Small intestine (tissue), 7 donors: ENCODE measurements around the gene MCM10. TPM values are rescaled to one million over a fixed set of nuclear protein-coding genes. Genes with fewer than 3 reads are reported as not detected.
"Not testable (repeated sequence)": the region's sequence is repeated elsewhere in the genome, so short reads cannot be mapped to it uniquely, and the experiment has no call there.

Source experiments
- DNase-seq, 2 donors: peaks; one replicate each; pipeline versions ENCODE4 v3.0.0 to v3.0.0-alpha.2; 2013
- FAIRE-seq: peaks from 2 replicates; lab custom pipeline; 2012; peaks lifted over from hg19 to GRCh38; lab: Jason Lieb, UNC
- H3K27ac ChIP-seq, 3 donors: one replicate each; pipeline ENCODE4 v1.5.1; 2013; ENCODE audit warnings: low read length in 2 of 3, mild to moderate bottlenecking in 2 of 3, control low read depth in 1 of 3, inconsistent platforms in 1 of 3, low read depth in 1 of 3, moderate library complexity in 1 of 3
- H3K27me3 ChIP-seq, 3 donors: one replicate each; pipeline ENCODE4 v1.6.1; 2013; ENCODE audit warnings: low read length in 3 of 3, inconsistent platforms in 1 of 3; ENCODE audit not compliant: control insufficient read depth in 3 of 3, insufficient read depth in 3 of 3
- H3K36me3 ChIP-seq, 3 donors: one replicate each; pipeline ENCODE4 v1.6.1; 2013; ENCODE audit warnings: low read length in 3 of 3, inconsistent platforms in 1 of 3, low read depth in 1 of 3, mild to moderate bottlenecking in 1 of 3, moderate library complexity in 1 of 3; ENCODE audit not compliant: control insufficient read depth in 3 of 3, insufficient read depth in 2 of 3
- H3K4me1 ChIP-seq, 3 donors: one replicate each; pipeline ENCODE4 v1.6.1; 2013; ENCODE audit warnings: low read length in 2 of 3, inconsistent platforms in 1 of 3, low read depth in 1 of 3, mild to moderate bottlenecking in 1 of 3, moderate library complexity in 1 of 3; ENCODE audit not compliant: control insufficient read depth in 3 of 3, insufficient read depth in 2 of 3
- H3K4me3 ChIP-seq, 3 donors: one replicate each; pipeline ENCODE4 v1.5.1; 2013; ENCODE audit warnings: low read length in 3 of 3, control low read depth in 1 of 3, inconsistent platforms in 1 of 3, low read depth in 1 of 3, mild to moderate bottlenecking in 1 of 3, moderate library complexity in 1 of 3
- H3K9me3 ChIP-seq, 2 donors: one replicate each; pipeline ENCODE4 v1.6.1; 2013; ENCODE audit warnings: low read depth in 1 of 2, low read length in 1 of 2; ENCODE audit not compliant: control insufficient read depth in 2 of 2, insufficient read depth in 1 of 2
- WGBS, 3 donors: extraction: QIAGEN DNeasy Blood & Tissue Kit; methylation state at CpG; one replicate each; pipeline ENCODE4 v1.1.7; 2013; 5-methylcytosine and 5-hydroxymethylcytosine counted together
- polyA plus RNA-seq, 4 donors: library from polyadenylated mRNA; stranded (reverse) in 3 of 4; unstranded in 1 of 4; fragments of 200-250 nt in 3 of 4; fragments of 120-200 nt in 1 of 4; gene quantifications; one replicate each; pipeline versions ENCODE4 v1.2.1 to v1.2.3, GENCODE V29; 2013
- donor health status: healthy with polysubstance abuse.
- donor health status: control.
- donor health status: control.
- donor health status: Bipolar disorder and iron deficiency.
- donor health status: healthy.

Gene MCM10
- polyA plus RNA-seq, 4 donors, result 0.22 to 4.1 (median 1.9) TPM; not detected in 1

DNA sequence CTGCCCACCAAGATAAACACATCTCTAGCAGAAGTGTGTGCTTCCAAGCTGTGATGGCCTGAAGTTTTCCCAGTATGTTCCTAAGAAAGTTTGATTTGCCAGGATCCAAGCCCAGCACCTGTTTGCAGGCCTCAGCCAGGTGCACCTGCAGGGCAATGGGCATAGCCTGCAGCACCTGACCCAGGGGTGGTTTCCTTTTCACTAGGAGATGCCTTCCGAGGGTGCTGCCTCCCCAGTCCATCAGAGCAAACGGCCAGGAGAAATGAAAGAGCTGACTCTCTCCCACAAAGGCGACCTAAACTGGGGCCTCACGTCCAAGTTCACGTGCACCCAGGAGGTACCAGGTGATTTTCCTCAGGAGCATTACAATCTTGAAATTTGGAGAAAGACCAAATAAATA, 65.7 kb downstream of the MCM10 start:
- Histone ChIP-seq H3K27ac (no peak overlapping the region), H3K27me3 (no peaks in the 10 kb centered on the region), H3K4me3 (no peak overlapping the region), H3K36me3 (no peaks in the 10 kb centered on the region), H3K9me3 (no peaks in the 10 kb centered on the region), H3K4me1 (no peaks in the 10 kb centered on the region)
- FAIRE-seq (no peak), DNase-seq (peak in 1 of 2 donors; percentile 11)
- 19 to 72% (median 51%) methylated on average over 5 of the region's 5 CpGs for WGBS, 3 donors

DNA sequence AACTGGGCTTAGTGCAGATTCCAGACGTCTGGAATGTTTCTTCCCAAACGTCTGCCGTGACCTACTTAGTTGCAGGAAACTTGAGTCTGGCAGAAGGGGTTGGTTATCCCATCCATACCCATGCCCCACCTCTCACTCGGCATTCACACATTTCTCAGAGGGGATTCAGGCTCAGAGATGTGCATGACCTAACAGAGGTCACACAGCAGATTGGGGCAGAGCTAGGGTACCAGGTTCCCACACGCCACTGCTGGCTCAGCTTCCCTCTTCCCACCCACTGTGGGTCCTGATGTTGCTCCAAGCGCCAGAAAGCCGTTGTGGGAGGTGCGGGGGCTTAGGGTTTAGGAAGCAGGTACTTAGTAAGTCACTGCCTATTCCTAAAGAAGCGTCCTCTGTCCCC, 69.8 kb downstream of the MCM10 start:
- WGBS, 3 donors, result 68 to 82% (median 78%) methylated on average over 9 of the region's 9 CpGs
- H3K9me3 ChIP-seq, result no peaks in the 10 kb centered on the region

DNA sequence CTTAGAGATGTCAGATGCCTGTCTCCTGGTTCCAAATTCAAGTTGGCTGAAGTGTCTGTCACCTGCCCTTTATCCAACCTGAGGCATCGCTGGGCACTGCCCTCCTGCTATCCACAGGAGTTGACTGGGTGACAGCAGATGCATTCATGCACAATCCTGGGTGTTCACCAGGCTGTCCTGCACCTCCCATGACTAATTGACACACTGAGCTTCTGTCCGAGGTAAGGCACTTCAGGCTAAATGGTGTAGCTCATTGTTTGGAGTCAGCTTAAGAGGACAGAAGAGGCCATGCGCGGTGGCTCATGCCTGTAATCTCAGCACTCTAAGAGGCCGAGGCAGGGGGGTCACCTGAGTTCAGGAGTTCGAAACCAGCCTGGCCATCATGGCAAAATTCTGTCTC, 70.5 kb downstream of the MCM10 start:
- no peak overlapping the region for H3K4me3 ChIP-seq
- 78 to 93% (median 81%) methylated on average over 6 of the region's 6 CpGs for WGBS, 3 donors
- DNase-seq (no peak), FAIRE-seq (no peak)
- H3K36me3 ChIP-seq, result no peaks in the 10 kb centered on the region
- no peaks in the 10 kb centered on the region for H3K9me3 ChIP-seq
- no peaks in the 10 kb centered on the region for H3K4me1 ChIP-seq
- H3K27me3 ChIP-seq, result no peaks in the 10 kb centered on the region
- no peak overlapping the region for H3K27ac ChIP-seq

More for the DNA sequence above, 69.8 kb downstream of the MCM10 start:
- Histone ChIP-seq H3K27me3 (no peaks in the 10 kb centered on the region), H3K4me1 (no peaks in the 10 kb centered on the region), H3K27ac (no peak overlapping the region), H3K36me3 (no peaks in the 10 kb centered on the region), H3K4me3 (no peak overlapping the region)
- FAIRE-seq (no peak), DNase-seq (no peak)

DNA sequence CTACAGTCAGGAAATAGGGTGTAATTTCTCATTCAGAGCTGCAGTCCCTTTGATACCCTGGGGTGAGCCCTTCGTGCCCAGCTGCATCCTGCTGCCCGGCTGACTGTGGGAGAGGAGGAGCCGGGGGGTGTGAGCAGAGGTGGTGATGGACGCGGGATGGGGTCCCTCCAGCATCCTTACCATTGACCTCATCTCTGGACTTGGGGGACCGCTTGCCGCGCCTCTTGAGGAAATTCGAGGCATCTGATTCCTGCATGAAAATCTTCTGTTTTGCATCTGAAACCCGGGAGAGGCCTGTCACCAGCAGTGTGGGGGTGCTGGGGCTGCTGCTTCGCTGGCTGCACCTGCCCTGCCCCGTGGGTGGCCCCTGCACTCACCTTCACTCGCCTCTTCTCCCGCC, 72.0 kb downstream of the MCM10 start:
- Histone ChIP-seq H3K36me3 (no peaks in the 10 kb centered on the region), H3K27ac (no peak overlapping the region), H3K4me1 (no peaks in the 10 kb centered on the region), H3K9me3 (no peaks in the 10 kb centered on the region), H3K27me3 (no peaks in the 10 kb centered on the region), H3K4me3 (no peak overlapping the region)
- no peak for FAIRE-seq
- DNase-seq, result no peak
- 59 to 73% (median 69%) methylated on average over 14 of the region's 14 CpGs for WGBS, 3 donors

DNA sequence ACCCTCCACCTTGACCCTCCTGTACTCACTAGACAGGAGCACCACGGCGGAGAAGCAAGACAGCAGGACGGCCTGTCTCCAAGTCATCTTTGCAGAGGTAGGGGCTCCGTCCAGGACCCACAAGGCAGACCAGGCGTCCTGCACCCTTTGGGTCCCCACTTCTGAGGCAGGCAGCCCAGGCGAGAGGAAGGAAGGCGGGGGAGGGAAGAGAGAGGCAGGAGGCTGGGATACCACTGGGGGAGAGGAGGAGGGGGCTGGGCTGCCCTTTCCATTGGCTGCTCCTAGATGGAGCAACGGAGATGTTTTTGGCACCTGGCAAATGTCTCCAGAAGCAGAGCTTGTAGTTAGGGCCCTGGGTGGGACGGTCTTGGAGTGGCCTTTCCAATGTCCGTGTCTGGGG, 72.8 kb downstream of the MCM10 start, which contains the start of gene UCMA:
UCMA (minus strand) TSS at position 203 of the 400 bp plus-strand sequence; CDS start at position 87, 116 bp downstream.
- no peaks in the 10 kb centered on the region for H3K27me3 ChIP-seq
- no peaks in the 10 kb centered on the region for H3K9me3 ChIP-seq
- H3K27ac ChIP-seq, result no peak within 1 kb of the TSS
- no peak for FAIRE-seq
- no peak within 1 kb of the TSS for H3K4me3 ChIP-seq
- H3K36me3 ChIP-seq, result no peaks in the 10 kb centered on the region
- 68 to 86% (median 82%) methylated on average over 10 of the region's 10 CpGs for WGBS, 3 donors
- DNase-seq, result no peak
- H3K4me1 ChIP-seq, result no peaks in the 10 kb centered on the region

DNA sequence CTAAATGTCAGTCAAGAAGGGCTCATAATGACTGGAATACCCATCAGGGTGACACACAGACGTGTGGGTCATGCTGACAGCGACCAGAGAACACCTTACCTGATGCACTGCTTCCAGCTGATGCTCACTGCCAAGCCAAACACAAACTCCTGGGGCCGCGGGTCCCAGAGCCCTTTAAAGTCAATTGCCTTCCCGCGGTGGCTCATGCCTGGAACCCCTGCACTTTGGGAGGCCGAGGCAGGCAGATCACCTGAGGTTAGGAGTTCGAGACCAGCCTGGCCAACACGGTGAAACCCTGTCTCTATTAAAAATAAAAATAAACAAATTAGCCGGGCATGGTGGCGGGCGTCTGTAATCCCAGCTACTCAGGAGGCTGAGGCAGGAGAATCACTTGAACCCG, 73.4 kb downstream of the MCM10 start:
- not testable (repeated sequence) for H3K4me3 ChIP-seq, H3K27me3 ChIP-seq, H3K4me1 ChIP-seq, FAIRE-seq, H3K9me3 ChIP-seq, H3K27ac ChIP-seq, H3K36me3 ChIP-seq, DNase-seq
- 86 to 88% (median 86%) methylated on average over 13 of the region's 13 CpGs for WGBS, 3 donors

DNA sequence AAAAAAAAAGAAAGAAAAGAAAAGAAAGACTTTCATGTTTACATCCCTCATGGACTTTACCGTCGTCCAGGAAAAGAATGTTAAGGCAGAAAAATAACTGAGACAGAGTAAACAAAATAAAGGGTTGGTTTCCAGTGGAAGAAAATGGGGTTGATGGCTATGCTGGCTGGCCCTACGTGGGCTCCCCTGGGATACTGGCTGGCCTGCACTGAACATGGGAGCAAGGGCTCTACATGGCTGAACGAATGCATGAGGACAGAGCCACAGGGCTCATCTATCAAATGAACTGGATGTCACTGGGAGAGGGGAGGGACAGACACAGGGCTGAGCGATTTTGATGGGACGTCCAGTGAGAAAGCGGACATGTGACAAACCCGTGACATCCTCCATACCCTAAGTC, 75.3 kb downstream of the MCM10 start:
- Histone ChIP-seq H3K4me3 (no peak overlapping the region), H3K4me1 (no peaks in the 10 kb centered on the region), H3K9me3 (no peaks in the 10 kb centered on the region), H3K27me3 (no peaks in the 10 kb centered on the region), H3K27ac (no peak overlapping the region), H3K36me3 (no peaks in the 10 kb centered on the region)
- DNase-seq (no peak), FAIRE-seq (no peak)
- WGBS, 3 donors, result 79 to 87% (median 82%) methylated on average over 8 of the region's 8 CpGs

DNA sequence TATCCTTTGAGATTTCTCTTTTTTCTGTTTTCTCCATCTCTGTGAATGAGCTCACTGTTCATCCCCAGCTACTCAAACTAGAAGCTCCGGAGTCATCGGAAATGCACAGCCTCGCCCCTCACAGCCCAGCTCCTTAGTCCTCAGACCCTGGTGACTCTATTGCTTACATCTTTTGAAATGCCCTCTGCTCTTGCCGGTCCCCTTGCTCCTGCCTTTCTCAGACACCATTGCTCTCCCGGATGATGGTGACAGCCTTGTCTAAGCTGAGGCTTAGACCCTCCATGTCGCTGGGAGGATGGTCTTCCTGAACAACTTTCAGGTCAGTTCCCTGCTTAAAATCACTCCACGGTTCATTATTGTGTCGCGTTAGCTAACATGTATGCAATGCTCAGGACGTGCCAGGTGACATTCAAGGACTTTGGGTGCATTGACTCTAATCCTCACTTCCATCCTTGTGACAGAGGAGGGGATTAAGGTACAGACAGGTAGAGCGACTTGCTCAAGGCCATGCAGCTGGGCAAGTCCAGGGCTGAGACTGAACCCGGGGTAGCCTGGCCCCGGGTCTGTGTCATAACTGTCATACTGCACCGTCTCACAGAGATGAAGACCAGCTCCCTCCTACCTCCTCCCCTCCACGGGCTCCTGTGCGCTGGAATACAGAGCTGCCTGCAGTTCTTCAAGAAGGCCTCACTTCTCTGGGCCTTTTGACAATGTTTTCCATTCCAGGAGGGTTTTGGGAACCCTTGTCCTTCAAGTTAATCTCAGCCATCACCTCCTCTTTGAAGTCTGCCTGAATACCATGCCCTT, 77.1 kb downstream of the MCM10 start:
- no peaks in the 10 kb centered on the region for H3K4me1 ChIP-seq
- DNase-seq (no peak), FAIRE-seq (no peak)
- no peak overlapping the region for H3K27ac ChIP-seq
- 79 to 82% (median 81%) methylated on average over 16 of the region's 16 CpGs for WGBS, 3 donors
- H3K27me3 ChIP-seq, result no peaks in the 10 kb centered on the region
- no peaks in the 10 kb centered on the region for H3K9me3 ChIP-seq
- H3K4me3 ChIP-seq, result no peak overlapping the region
- no peaks in the 10 kb centered on the region for H3K36me3 ChIP-seq
